ENCODE results near the gene CCDC198. TPM values are rescaled to one million over a fixed set of nuclear protein-coding genes. Genes with fewer than 3 reads are reported as not detected.

CCDC198 gene
- total RNA-seq, 1 donor from 2014 or later: 5.8 TPM

GRCh38 chr14:57470909-57471308 lies 22.7 kb downstream of the CCDC198 start:
- H3K4me3 ChIP-seq (ENCODE audit: insufficient read depth, low read depth, low read length): no peak overlapping the region
- no peaks in the 10 kb centered on the region for H3K27me3 Mint-ChIP-seq (ENCODE audit: low read depth, unreplicated experiment)

GRCh38 chr14:57464008-57464730 lies 29.5 kb downstream of the CCDC198 start:
- Histone ChIP-seq H3K9ac (ENCODE audit: low read length) (no peak overlapping the region), H3K4me1 (ENCODE audit: insufficient read depth, low read length) (no peaks in the 10 kb centered on the region), H3K4me2 (ENCODE audit: low read length) (no peak overlapping the region), H3K9me3 (ENCODE audit: insufficient read depth, low read depth, low read length) (no peaks in the 10 kb centered on the region), H4K20me1 (ENCODE audit: insufficient read depth, low read length) (no peaks in the 10 kb centered on the region), H2AFZ (ENCODE audit: low read depth, low read length) (no peak overlapping the region), H3K4me3 (ENCODE audit: insufficient read depth, low read depth, low read length) (no peak overlapping the region), H3K27ac (ENCODE audit: low read depth, low read length) (no peak overlapping the region), H3K79me2 (ENCODE audit: insufficient read depth, low read length) (no peaks in the 10 kb centered on the region), H3K27me3 (ENCODE audit: insufficient read depth, low read length) (no peaks in the 10 kb centered on the region), H3K36me3 (ENCODE audit: insufficient read depth, low read length) (no peaks in the 10 kb centered on the region)
- peaks cover 3% of the 10 kb centered on the region for H3K4me1 Mint-ChIP-seq (ENCODE audit: low read depth, unreplicated experiment)
- DNase-seq (ENCODE audit: low read depth) (no peak), FAIRE-seq (no peak)
- TF ChIP-seq EZH2 (IDR thresholded peaks at IDR 0.05; ENCODE audit: insufficient read depth, low read length): no peak
- no peak for TF ChIP-seq CTCF (IDR thresholded peaks at IDR 0.05; ENCODE audit: insufficient read depth, low read depth, low read length)
- peaks cover 5% of the 10 kb centered on the region for H3K36me3 Mint-ChIP-seq (ENCODE audit: low read depth, unreplicated experiment)
- H3K27me3 Mint-ChIP-seq (ENCODE audit: low read depth, unreplicated experiment): no peaks in the 10 kb centered on the region
- no peaks in the 10 kb centered on the region for H3K9me3 Mint-ChIP-seq (ENCODE audit: unreplicated experiment)
- no peak overlapping the region for H3K27ac Mint-ChIP-seq (ENCODE audit: unreplicated experiment)
- H3K4me3 Mint-ChIP-seq (ENCODE audit: unreplicated experiment): no peak overlapping the region

More at GRCh38 chr14:57470909-57471308, 22.7 kb downstream of the CCDC198 start:
- Histone ChIP-seq H3K4me2 (ENCODE audit: low read length) (no peak overlapping the region), H4K20me1 (ENCODE audit: insufficient read depth, low read length) (no peaks in the 10 kb centered on the region), H3K4me1 (ENCODE audit: insufficient read depth, low read length) (no peaks in the 10 kb centered on the region), H3K79me2 (ENCODE audit: insufficient read depth, low read length) (no peaks in the 10 kb centered on the region), H3K36me3 (ENCODE audit: insufficient read depth, low read length) (no peaks in the 10 kb centered on the region), H3K27me3 (ENCODE audit: insufficient read depth, low read length) (no peaks in the 10 kb centered on the region), H3K27ac (ENCODE audit: low read depth, low read length) (no peak overlapping the region), H3K9me3 (ENCODE audit: insufficient read depth, low read depth, low read length) (no peaks in the 10 kb centered on the region), H3K9ac (ENCODE audit: low read length) (no peak overlapping the region), H2AFZ (ENCODE audit: low read depth, low read length) (no peak overlapping the region)
- no peak for TF ChIP-seq EZH2 (IDR thresholded peaks at IDR 0.05; ENCODE audit: insufficient read depth, low read length)
- no peak for TF ChIP-seq CTCF (IDR thresholded peaks at IDR 0.05; ENCODE audit: insufficient read depth, low read depth, low read length)
- Mint-ChIP-seq H3K36me3 (ENCODE audit: low read depth, unreplicated experiment) (peaks cover 5% of the 10 kb centered on the region), H3K4me3 (ENCODE audit: unreplicated experiment) (no peak overlapping the region), H3K9me3 (ENCODE audit: unreplicated experiment) (peaks cover 8% of the 10 kb centered on the region), H3K4me1 (ENCODE audit: low read depth, unreplicated experiment) (no peaks in the 10 kb centered on the region), H3K27ac (ENCODE audit: unreplicated experiment) (no peak overlapping the region)
- DNase-seq (ENCODE audit: low read depth) (no peak), FAIRE-seq (no peak)

GRCh38 chr14:57462551-57462950 lies 31.1 kb downstream of the CCDC198 start:
- H3K9me3 Mint-ChIP-seq (ENCODE audit: unreplicated experiment): no peaks in the 10 kb centered on the region
- FAIRE-seq: no peak
- H3K27me3 Mint-ChIP-seq (ENCODE audit: low read depth, unreplicated experiment): peaks cover 2% of the 10 kb centered on the region

More at GRCh38 chr14:57462551-57462950, 31.1 kb downstream of the CCDC198 start:
- Histone ChIP-seq H3K9ac (ENCODE audit: low read length) (no peak overlapping the region), H3K36me3 (ENCODE audit: insufficient read depth, low read length) (no peaks in the 10 kb centered on the region), H3K27ac (ENCODE audit: low read depth, low read length) (no peak overlapping the region), H3K4me1 (ENCODE audit: insufficient read depth, low read length) (no peaks in the 10 kb centered on the region), H3K27me3 (ENCODE audit: insufficient read depth, low read length) (no peaks in the 10 kb centered on the region), H3K4me2 (ENCODE audit: low read length) (no peak overlapping the region), H3K9me3 (ENCODE audit: insufficient read depth, low read depth, low read length) (no peaks in the 10 kb centered on the region), H3K79me2 (ENCODE audit: insufficient read depth, low read length) (no peaks in the 10 kb centered on the region), H4K20me1 (ENCODE audit: insufficient read depth, low read length) (no peaks in the 10 kb centered on the region), H3K4me3 (ENCODE audit: insufficient read depth, low read depth, low read length) (no peak overlapping the region), H2AFZ (ENCODE audit: low read depth, low read length) (no peak overlapping the region)
- Mint-ChIP-seq H3K36me3 (ENCODE audit: low read depth, unreplicated experiment) (no peaks in the 10 kb centered on the region), H3K4me1 (ENCODE audit: low read depth, unreplicated experiment) (peaks cover 3% of the 10 kb centered on the region), H3K4me3 (ENCODE audit: unreplicated experiment) (no peak overlapping the region), H3K27ac (ENCODE audit: unreplicated experiment) (no peak overlapping the region)
- DNase-seq (ENCODE audit: low read depth): no peak
- TF ChIP-seq CTCF (IDR thresholded peaks at IDR 0.05; ENCODE audit: insufficient read depth, low read depth, low read length) (no peak), EZH2 (IDR thresholded peaks at IDR 0.05; ENCODE audit: insufficient read depth, low read length) (no peak)

All from astrocyte (in vitro differentiated cells and primary cell).